Adrenal gland (tissue), 12 donors: ENCODE data around the gene LYRM4. TPM values are rescaled to one million over a fixed set of nuclear protein-coding genes. Genes with fewer than 3 reads are reported as not detected.

Experiments used
- DNase-seq, 7 donors: peaks; one replicate each; pipeline ENCODE4 v3.0.0-alpha.2; 2019 to 2020
- H3K27ac ChIP-seq, 5 donors: fragments of 200-600 bp; sonication (generic) in 4 of 5; 1 replicate in 3 of 5; 2 replicates in 2 of 5; pipeline versions ENCODE4 v1.5.1 to v1.8.0; 2016 to 2020; ENCODE audit warnings: mild to moderate bottlenecking in 1 of 5
- H3K27me3 ChIP-seq: fragments of 200-600 bp; 2 replicates; pipeline ENCODE4 v1.8.0; 2021
- H3K36me3 ChIP-seq, 2 donors: fragments of 200-600 bp; replicated peaks in 1 of 2; 1 replicate in 1 of 2; 2 replicates in 1 of 2; pipeline versions ENCODE4 v1.5.1 to v1.8.0; 2018 to 2022
- H3K4me1 ChIP-seq, 2 donors: fragments of 200-600 bp; replicated peaks in 1 of 2; 1 replicate in 1 of 2; 2 replicates in 1 of 2; pipeline versions ENCODE4 v1.5.1 to v1.8.0; 2018 to 2021
- H3K4me3 ChIP-seq, 4 donors: fragments of 200-600 bp; sonication (generic) in 3 of 4; one replicate each; pipeline ENCODE4 v1.5.1; 2016 to 2018
- H3K9me3 ChIP-seq, 3 donors: fragments of 200-600 bp; sonication (generic) in 1 of 3; replicated peaks in 1 of 3; 1 replicate in 2 of 3; 2 replicates in 1 of 3; pipeline versions ENCODE4 v1.5.1 to v1.8.0; 2016 to 2021
- POLR2A ChIP-seq, 2 donors: fragments of 450-650 bp; IDR thresholded peaks; one replicate each; pipeline ENCODE4 v1.6.1; 2017; ENCODE audit warnings: antibody characterized with exemption in 2 of 2, mild to moderate bottlenecking in 2 of 2, moderate library complexity in 1 of 2
- WGBS, 4 donors: extraction: QIAGEN DNeasy Blood & Tissue Kit in 2 of 4; methylation state at CpG; one replicate each; pipeline versions ENCODE4 v1.1.5 to v1.1.7; 2013 to 2017; 5-methylcytosine and 5-hydroxymethylcytosine counted together
- intact Hi-C, 2 donors: fragments of 100-400 bp; cut with DNase I; formaldehyde crosslinking; loops; one replicate each; pipeline versions ENCODE4 v1.14.1 to v1.15.0; 2022 to 2023
- polyA plus RNA-seq, 3 donors: library from polyadenylated mRNA; stranded (reverse); fragments of 200-250 nt in 2 of 3; fragments of 350-450 nt in 1 of 3; fragmentation: Illumina TruSeq in 1 of 3; extraction: RNeasy Lipid Tissue Mini Kit (QIAGEN cat#74804) in 1 of 3; gene quantifications; one replicate each; pipeline ENCODE4 v1.2.3, GENCODE V29; 2013 to 2014
- total RNA-seq, 9 donors: library from RNA; depleted of rRNA in 4 of 9; stranded (reverse); fragments of >200 nt in 4 of 9; fragments of 120-200 nt in 1 of 9; fragmentation: NEBNext Ultra II Directional in 1 of 9; extraction: Animal tissue kit (Norgen Biotek cat#: 25700) in 1 of 9; gene quantifications; one replicate each; pipeline versions ENCODE4 v1.1.0 to v1.2.4, GENCODE V29; 2013 to 2023
- TF ChIP-seq, protein P1 (sequence below), 6 experiments: fragments of 450-650 bp in 4 of 6; fragments of 200-600 bp in 2 of 6; sonication (generic) in 1 of 6; IDR thresholded peaks; 1 replicate in 5 of 6; 2 replicates in 1 of 6; pipeline versions ENCODE4 v1.5.1 to v1.8.0; 2016 to 2021; ENCODE audit warnings: antibody characterized with exemption in 6 of 6, mild to moderate bottlenecking in 2 of 6, moderate library complexity in 1 of 6
- donor health status: healthy with polysubstance abuse.
- donor health status: Bipolar disorder and iron deficiency.
- donor health status: DM: yes; HTN: yes; CAD: no.
- donor health status: DM: no; HTN: no; CAD: no.
- donor health status: DM: no; HTN: no; CAD: no.
- donor health status: DM: yes; HTN: yes; CAD: no.

The LYRM4 gene
- total and polyA plus RNA-seq, 12 donors: 16.1 to 65.1 (median 29.9) TPM

DNA sequence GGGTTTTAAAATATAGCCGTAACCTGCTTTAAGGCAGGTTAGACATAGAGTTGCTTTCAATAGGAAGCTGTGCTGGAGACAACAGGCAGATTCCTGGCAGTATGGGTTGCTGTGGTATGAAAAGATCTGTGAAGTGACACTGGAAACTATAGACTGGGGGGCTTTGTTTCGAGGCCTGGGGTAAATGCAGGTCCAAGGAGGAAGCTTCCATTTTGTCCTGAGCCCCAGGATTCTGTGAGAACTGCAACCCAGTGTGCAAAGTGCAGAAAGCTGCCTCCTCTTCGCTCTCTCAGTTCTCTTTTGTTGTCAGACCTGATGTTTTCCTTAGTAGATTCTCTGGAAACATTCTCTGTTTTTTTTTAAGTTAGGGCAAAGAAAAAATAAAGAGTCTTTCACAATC is 86.9 kb downstream of the LYRM4 start:
- WGBS, 4 donors: 92 to 96% (median 94%) methylated on average over 3 of the region's 3 CpGs
- intact Hi-C loops: no loop called here
- H3K27ac ChIP-seq: peak overlapping the region in 2 of 5 donors; percentile 7 to 58
- no peak for TF ChIP-seq POLR2A (IDR thresholded peaks at IDR 0.05)
- TF ChIP-seq, protein P1, sequence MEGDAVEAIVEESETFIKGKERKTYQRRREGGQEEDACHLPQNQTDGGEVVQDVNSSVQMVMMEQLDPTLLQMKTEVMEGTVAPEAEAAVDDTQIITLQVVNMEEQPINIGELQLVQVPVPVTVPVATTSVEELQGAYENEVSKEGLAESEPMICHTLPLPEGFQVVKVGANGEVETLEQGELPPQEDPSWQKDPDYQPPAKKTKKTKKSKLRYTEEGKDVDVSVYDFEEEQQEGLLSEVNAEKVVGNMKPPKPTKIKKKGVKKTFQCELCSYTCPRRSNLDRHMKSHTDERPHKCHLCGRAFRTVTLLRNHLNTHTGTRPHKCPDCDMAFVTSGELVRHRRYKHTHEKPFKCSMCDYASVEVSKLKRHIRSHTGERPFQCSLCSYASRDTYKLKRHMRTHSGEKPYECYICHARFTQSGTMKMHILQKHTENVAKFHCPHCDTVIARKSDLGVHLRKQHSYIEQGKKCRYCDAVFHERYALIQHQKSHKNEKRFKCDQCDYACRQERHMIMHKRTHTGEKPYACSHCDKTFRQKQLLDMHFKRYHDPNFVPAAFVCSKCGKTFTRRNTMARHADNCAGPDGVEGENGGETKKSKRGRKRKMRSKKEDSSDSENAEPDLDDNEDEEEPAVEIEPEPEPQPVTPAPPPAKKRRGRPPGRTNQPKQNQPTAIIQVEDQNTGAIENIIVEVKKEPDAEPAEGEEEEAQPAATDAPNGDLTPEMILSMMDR (IDR thresholded peaks at IDR 0.05): no peak
- H3K36me3 ChIP-seq: no peaks in the 10 kb centered on the region
- no peaks in the 10 kb centered on the region for H3K4me1 ChIP-seq
- H3K9me3 ChIP-seq: no peaks in the 10 kb centered on the region
- DNase-seq: no peak
- H3K27me3 ChIP-seq: no peaks in the 10 kb centered on the region
- no peak overlapping the region for H3K4me3 ChIP-seq

DNA sequence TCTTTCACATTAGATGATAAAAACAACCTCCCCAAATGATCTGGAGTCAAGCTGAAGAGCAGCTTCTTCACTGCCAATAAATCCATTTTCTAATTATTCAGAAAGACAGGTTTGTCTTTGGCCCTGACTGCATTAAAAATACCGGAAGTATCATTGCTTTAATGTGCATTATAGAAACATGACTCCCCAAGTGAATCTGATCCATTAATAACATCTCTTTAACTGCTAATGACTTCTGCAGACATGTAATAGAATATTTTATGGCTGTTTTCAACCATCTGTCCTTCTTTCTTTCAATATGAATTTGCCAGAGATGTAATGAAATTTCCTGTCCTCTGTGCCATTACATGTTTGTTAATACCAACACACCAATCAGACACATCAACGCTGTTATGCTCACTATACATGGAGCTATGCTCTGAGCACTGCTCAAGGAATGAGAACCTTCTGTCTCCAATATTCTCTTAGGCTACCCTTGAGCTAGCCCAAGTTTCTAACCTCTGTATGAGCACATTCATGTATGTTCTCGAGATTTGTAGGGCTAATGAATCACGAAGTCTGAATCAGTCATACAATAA is 87.8 kb downstream of the LYRM4 start:
- Histone ChIP-seq H3K4me3 (no peak overlapping the region), H3K27me3 (no peaks in the 10 kb centered on the region), H3K27ac (no peak overlapping the region), H3K9me3 (no peaks in the 10 kb centered on the region), H3K36me3 (no peaks in the 10 kb centered on the region), H3K4me1 (no peaks in the 10 kb centered on the region)
- WGBS, 4 donors: 83 to 88% (median 87%) methylated on average over 4 of the region's 4 CpGs
- no peak for DNase-seq
- TF ChIP-seq, protein P1 (IDR thresholded peaks at IDR 0.05): no peak
- TF ChIP-seq POLR2A (IDR thresholded peaks at IDR 0.05): no peak
- intact Hi-C loops: no loop called here

DNA sequence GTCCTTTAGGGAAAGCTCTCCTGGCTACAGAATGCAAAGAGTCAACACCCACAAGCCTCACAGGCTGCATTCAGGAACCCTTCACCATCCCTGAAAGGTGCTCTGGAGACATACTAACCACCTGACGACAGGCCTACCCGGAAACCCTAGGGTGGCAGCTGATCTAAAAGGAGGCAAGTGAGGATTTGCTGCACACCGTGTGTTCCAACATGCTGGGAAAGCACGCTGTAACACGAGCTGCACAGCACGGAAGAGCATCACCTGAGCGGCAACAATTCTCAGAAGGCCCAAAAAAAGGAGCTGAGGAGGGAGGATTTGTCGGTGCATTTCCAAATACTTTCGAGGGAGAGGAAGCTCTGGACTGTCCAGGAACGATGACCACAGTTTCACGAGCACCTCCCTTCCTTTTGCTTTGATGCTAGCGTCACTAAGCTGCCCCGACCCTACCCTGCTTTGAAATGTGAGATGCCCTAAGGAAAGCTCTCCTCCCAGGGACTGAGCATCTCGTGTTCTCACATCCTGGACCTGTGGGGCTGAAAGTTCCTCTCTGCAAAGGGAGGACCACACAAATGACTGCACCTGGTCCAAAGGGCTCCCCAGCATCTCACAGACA is 88.6 kb downstream of the LYRM4 start:
- WGBS, 4 donors: 74 to 82% (median 78%) methylated on average over 13 to 14 of the region's 14 CpGs
- Histone ChIP-seq H3K27ac (no peak overlapping the region), H3K27me3 (no peaks in the 10 kb centered on the region), H3K4me1 (no peaks in the 10 kb centered on the region), H3K4me3 (no peak overlapping the region), H3K9me3 (no peaks in the 10 kb centered on the region), H3K36me3 (no peaks in the 10 kb centered on the region)
- no peak for DNase-seq
- no peak for TF ChIP-seq POLR2A (IDR thresholded peaks at IDR 0.05)
- TF ChIP-seq, protein P1 (IDR thresholded peaks at IDR 0.05): no peak
- intact Hi-C loops: no loop called here

DNA sequence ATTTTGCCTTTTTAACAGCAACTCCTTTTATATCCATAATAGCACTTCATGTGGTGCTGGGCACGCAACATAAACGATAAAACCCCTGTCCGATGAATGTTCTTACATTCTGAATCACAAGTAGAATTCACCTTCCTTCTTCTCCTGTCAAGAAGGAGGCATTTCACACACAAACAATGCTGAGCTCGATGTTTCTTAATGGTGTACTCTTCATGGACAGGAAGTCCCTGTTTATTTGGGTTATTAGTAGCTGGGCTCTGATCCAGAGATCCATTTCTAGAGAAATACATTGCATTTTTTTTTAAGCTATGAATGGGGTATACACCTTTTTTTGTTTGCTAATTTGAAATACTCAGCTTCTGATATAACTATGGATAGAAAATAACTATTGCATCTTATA is 93.2 kb downstream of the LYRM4 start:
- no peaks in the 10 kb centered on the region for H3K36me3 ChIP-seq
- intact Hi-C loops: no loop called here
- no peak overlapping the region for H3K4me3 ChIP-seq
- WGBS, 4 donors: 53 to 78% (median 78%) methylated on average over 4 of the region's 4 CpGs
- no peaks in the 10 kb centered on the region for H3K9me3 ChIP-seq
- no peak for DNase-seq
- TF ChIP-seq, protein P1 (IDR thresholded peaks at IDR 0.05): no peak
- TF ChIP-seq POLR2A (IDR thresholded peaks at IDR 0.05): no peak
- H3K27ac ChIP-seq: no peak overlapping the region
- H3K27me3 ChIP-seq: no peaks in the 10 kb centered on the region
- no peaks in the 10 kb centered on the region for H3K4me1 ChIP-seq
